SU-DHL-6 (cell line): ENCODE data around the gene G3BP1.

ENCODE experiments used
- EZH2phosphoT487 ChIP-seq: fragments of 200-600 bp; sonication (generic), shearing (Covaris generic); conservative IDR thresholded peaks from 2 replicates; pipeline ENCODE4 v1.6.1; 2018; ENCODE audit warnings: mild to moderate bottlenecking, antibody characterized with exemption, low read length, moderate library complexity, mixed read lengths
- TF ChIP-seq, protein P1 (sequence below): fragments of 200-600 bp; sonication (generic); IDR thresholded peaks from one replicate; pipeline ENCODE4 v1.5.1; 2017; ENCODE audit warnings: antibody characterized with exemption, mild to moderate bottlenecking, low read length, moderate library complexity; ENCODE audit not compliant: insufficient read depth, poor library complexity, severe bottlenecking

DNA sequence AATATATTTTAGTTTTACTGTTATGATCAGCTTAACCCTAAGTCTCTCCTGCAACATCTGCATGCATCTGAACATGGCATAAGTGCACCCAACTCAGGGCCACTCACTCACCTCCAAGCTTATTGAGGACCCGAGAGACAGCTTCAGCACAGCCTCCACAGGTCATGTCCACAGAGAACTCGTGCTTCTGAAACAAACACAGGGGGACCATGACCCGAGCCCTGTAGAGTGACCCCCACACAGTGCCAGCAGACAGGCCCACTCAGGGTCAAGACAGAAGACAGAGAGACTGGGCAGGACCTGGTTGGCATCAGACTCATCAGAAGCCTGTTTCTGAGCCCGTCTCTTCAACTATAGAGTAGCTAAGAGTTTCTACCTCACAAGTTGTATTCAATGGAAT is 20.2 kb upstream of the G3BP1 start:
- TF ChIP-seq, protein P1, sequence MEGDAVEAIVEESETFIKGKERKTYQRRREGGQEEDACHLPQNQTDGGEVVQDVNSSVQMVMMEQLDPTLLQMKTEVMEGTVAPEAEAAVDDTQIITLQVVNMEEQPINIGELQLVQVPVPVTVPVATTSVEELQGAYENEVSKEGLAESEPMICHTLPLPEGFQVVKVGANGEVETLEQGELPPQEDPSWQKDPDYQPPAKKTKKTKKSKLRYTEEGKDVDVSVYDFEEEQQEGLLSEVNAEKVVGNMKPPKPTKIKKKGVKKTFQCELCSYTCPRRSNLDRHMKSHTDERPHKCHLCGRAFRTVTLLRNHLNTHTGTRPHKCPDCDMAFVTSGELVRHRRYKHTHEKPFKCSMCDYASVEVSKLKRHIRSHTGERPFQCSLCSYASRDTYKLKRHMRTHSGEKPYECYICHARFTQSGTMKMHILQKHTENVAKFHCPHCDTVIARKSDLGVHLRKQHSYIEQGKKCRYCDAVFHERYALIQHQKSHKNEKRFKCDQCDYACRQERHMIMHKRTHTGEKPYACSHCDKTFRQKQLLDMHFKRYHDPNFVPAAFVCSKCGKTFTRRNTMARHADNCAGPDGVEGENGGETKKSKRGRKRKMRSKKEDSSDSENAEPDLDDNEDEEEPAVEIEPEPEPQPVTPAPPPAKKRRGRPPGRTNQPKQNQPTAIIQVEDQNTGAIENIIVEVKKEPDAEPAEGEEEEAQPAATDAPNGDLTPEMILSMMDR, result no peak
- TF ChIP-seq EZH2phosphoT487, result no peak
